ENCODE data around the gene RAMACL.

Gene RAMACL

DNA sequence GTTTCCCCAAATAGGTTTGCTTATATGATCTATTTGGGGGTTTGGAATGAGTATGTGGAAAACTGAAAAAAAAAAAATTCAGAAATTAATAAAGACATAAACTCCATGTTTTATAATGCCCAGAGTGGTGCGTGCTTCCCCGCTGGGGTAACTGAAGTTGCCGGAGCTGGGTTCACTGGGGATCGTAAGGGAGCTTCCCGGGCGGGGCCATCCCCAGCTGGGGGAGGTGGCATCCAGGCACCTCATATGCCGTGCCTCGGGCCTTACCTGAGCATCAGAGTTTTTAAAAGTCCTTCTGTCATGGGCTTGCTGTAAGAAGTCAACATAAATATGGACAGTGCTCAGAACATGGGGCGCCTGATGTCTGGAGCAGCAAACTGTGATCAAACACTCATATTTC lies 17.9 kb upstream of the RAMACL start:
- Histone ChIP-seq H3K27me3 (no peaks in the 10 kb centered on the region), H3K27ac (no peak overlapping the region), H3K4me3 (no peak overlapping the region), H4K20me1 (peaks cover 0 to 49% (median 0%) of the 10 kb centered on the region in 11 experiments; a peak in 3 of 22 replicates), H3K9me3 (replicated peaks in 1 of 11) (peaks cover 0 to 19% (median 8%) of the 10 kb centered on the region in 11 experiments; a peak in 10 of 22 replicates), H3K9ac (no peak overlapping the region), H3K36me3 (peaks cover 0 to 16% (median 0%) of the 10 kb centered on the region in 11 experiments; a peak in 1 of 22 replicates), H3K4me1 (0 out of 20 replicates have a peak, but pooled peaks cover 0 to 2% (median 0%) of the 10 kb centered on the region in 10 experiments), H3K4me2 (no peak overlapping the region)
- TF ChIP-seq Cebpa-rat (IDR thresholded peaks at IDR 0.05), result no peak

DNA sequence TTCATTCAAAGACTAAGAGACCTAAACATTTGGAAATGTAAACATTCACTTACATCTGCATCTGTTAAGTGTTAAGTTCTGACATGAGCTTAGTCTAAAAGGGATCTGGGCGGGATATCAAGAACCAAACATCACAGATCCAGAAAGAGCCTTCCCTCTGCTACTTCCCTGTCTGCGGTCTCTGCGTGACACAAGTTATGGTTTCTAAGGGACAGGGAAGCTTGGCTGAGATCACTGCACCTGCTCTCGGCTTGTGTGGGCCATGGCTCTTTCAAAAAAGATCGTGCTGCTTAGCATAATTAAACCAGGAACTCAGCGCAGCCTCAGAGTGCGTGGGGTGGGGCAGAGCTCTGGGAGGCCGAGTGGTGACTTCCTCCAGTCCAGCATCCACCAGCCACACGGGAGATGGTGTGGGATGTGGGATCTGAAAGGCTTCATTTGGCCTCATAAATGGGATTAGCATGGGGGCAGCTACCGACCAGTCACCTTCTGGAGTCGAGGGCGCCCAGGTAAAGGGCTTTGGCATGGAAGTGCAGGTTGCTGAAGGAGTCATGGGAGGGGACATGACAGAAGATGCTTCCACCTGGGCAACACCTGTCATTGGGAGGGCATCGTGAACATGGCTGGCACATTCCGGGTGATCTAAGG lies 16.7 kb upstream of the RAMACL start:
- Histone ChIP-seq H3K27me3 (no peaks in the 10 kb centered on the region), H3K4me2 (no peak overlapping the region), H3K9ac (no peak overlapping the region), H3K9me3 (replicated peaks in 1 of 11) (peaks cover 0 to 19% (median 8%) of the 10 kb centered on the region in 11 experiments; a peak in 10 of 22 replicates), H4K20me1 (peaks cover 0 to 40% (median 0%) of the 10 kb centered on the region in 11 experiments; a peak in 3 of 22 replicates), H3K27ac (no peak overlapping the region), H3K4me1 (0 out of 20 replicates have a peak, but pooled peaks cover 0 to 5% (median 0%) of the 10 kb centered on the region in 10 experiments), H3K36me3 (peaks cover 0 to 16% (median 0%) of the 10 kb centered on the region in 11 experiments; a peak in 1 of 22 replicates), H3K4me3 (no peak overlapping the region)
- TF ChIP-seq Cebpa-rat (IDR thresholded peaks at IDR 0.05), result no peak

DNA sequence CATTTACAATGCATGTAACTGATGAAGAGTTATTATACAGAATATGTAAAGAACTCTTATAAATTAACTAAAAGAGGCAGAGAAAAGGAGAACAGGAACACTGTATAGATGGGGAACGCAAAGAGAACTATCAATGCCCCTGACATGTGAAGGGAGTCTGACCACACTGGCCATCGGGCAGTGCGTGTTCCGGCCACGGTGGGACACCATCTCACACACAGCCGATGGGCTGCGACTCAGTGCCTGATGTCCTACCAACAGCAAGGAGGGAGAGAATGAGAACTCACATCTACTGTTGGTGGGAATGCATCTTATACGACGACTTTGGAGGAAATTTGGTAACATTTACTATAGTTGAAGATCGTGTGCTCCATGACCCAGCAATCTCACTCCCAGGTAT lies 15.5 kb upstream of the RAMACL start:
- no peak overlapping the region for H3K27ac ChIP-seq
- H4K20me1 ChIP-seq, result peaks cover 0 to 35% (median 0%) of the 10 kb centered on the region in 11 experiments; a peak in 2 of 22 replicates
- no peaks in the 10 kb centered on the region for H3K27me3 ChIP-seq
- peaks cover 0 to 19% (median 8%) of the 10 kb centered on the region in 11 experiments; a peak in 10 of 22 replicates for H3K9me3 ChIP-seq (replicated peaks in 1 of 11)
- peaks cover 0 to 16% (median 0%) of the 10 kb centered on the region in 11 experiments; a peak in 1 of 22 replicates for H3K36me3 ChIP-seq
- no peak overlapping the region for H3K4me2 ChIP-seq
- no peak for TF ChIP-seq Cebpa-rat (IDR thresholded peaks at IDR 0.05)
- no peak overlapping the region for H3K4me3 ChIP-seq
- H3K4me1 ChIP-seq, result peaks cover 0 to 5% (median 0%) of the 10 kb centered on the region in 10 experiments; a peak in 4 of 20 replicates
- H3K9ac ChIP-seq, result no peak overlapping the region

DNA sequence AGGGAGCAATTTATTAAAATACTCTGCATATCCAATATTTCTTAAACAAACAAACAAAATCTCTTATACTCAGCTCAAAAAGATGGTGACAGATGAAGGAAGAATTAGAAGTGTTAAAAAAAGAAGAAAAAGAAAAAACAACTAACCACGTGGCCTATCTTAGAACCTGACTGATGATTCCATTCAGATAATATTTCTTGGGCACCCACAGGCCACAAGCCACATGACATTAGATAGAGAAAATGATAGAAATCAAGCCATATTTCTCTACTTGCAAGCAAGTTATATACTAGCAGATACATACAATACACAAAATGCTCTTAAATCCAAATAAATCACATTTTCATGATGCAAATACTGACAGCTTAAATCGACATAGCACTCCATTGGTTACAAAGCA lies 14.5 kb upstream of the RAMACL start:
- H3K36me3 ChIP-seq, result peaks cover 0 to 20% (median 0%) of the 10 kb centered on the region in 11 experiments; a peak in 2 of 22 replicates
- H3K9ac ChIP-seq, result no peak overlapping the region
- TF ChIP-seq Cebpa-rat (IDR thresholded peaks at IDR 0.05), result no peak
- peaks cover 0 to 19% (median 8%) of the 10 kb centered on the region in 11 experiments; a peak in 10 of 22 replicates for H3K9me3 ChIP-seq (replicated peaks in 1 of 11)
- peaks cover 0 to 31% (median 0%) of the 10 kb centered on the region in 11 experiments; a peak in 2 of 22 replicates for H4K20me1 ChIP-seq
- H3K27me3 ChIP-seq, result no peaks in the 10 kb centered on the region
- no peak overlapping the region for H3K4me3 ChIP-seq
- peaks cover 0 to 6% (median 0%) of the 10 kb centered on the region in 10 experiments; a peak in 4 of 20 replicates for H3K4me1 ChIP-seq
- no peak overlapping the region for H3K4me2 ChIP-seq
- no peak overlapping the region for H3K27ac ChIP-seq

DNA sequence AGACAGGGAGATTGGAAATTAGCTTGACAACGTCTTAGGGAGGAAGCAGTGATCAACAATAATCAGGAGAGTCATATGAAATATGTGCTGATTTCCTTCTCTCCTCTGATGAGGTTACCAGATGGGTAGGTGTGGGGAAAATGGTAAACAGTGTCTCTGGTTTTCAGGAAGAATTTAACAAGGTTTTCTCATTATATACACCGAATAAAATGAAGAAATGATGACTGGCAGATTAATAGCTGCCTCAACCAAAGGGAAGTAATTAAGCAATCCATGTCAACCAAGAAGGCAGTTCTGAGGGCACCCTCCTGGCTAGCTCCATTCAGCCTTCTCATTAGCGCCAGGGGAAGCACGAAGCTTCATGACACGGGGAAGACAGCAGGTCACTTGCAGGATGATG lies 12.7 kb upstream of the RAMACL start:
- Histone ChIP-seq H3K4me2 (peak overlapping the region in 1 of 11 experiments; percentile 2; a peak in 1 of 22 replicates), H3K27me3 (no peaks in the 10 kb centered on the region), H3K9ac (no peak overlapping the region), H4K20me1 (peaks cover 0 to 30% (median 0%) of the 10 kb centered on the region in 11 experiments; a peak in 2 of 22 replicates), H3K4me3 (no peak overlapping the region), H3K4me1 (peaks cover 0 to 6% (median 0%) of the 10 kb centered on the region in 10 experiments; a peak in 4 of 20 replicates), H3K9me3 (replicated peaks in 1 of 11) (peaks cover 0 to 19% (median 8%) of the 10 kb centered on the region in 11 experiments; a peak in 10 of 22 replicates), H3K36me3 (peaks cover 0 to 20% (median 0%) of the 10 kb centered on the region in 11 experiments; a peak in 2 of 22 replicates), H3K27ac (no peak overlapping the region)
- no peak for TF ChIP-seq Cebpa-rat (IDR thresholded peaks at IDR 0.05)

DNA sequence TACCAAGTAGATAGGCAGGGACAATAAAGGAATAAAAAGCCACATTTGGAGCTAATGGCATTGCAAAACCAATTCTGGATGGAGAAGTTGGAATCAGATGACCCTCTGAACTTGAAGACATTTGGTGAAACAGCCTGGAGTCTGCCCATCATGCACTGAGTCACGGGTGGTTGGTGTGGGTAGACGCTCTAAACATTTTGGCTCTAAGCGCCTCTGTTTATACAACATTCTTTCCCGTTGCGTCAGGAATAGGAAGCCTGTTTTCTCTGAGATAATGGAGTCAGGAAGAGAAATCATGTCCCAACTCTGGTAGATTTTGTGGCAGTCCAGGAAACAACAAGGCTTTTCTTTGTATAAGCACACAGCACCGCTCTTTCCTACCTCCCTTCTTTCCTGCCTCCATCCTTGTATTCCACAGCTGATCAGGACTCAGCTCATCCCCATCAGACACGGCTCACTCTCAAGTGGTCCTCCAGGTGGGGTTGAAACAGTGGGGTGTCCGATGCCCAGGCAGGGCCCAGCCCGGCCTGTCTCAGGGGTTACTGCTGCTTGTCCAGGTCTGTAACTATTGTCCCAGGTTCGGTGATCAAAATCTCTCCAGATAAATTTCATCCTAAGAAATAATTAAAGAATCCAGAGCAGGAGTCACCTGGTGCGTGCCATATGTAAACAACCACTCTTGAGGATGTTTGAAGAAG lies 12.1 kb upstream of the RAMACL start:
- Histone ChIP-seq H3K4me2 (no peak overlapping the region), H3K4me1 (peaks cover 0 to 6% (median 0%) of the 10 kb centered on the region in 10 experiments; a peak in 4 of 20 replicates), H3K9ac (no peak overlapping the region)

DNA sequence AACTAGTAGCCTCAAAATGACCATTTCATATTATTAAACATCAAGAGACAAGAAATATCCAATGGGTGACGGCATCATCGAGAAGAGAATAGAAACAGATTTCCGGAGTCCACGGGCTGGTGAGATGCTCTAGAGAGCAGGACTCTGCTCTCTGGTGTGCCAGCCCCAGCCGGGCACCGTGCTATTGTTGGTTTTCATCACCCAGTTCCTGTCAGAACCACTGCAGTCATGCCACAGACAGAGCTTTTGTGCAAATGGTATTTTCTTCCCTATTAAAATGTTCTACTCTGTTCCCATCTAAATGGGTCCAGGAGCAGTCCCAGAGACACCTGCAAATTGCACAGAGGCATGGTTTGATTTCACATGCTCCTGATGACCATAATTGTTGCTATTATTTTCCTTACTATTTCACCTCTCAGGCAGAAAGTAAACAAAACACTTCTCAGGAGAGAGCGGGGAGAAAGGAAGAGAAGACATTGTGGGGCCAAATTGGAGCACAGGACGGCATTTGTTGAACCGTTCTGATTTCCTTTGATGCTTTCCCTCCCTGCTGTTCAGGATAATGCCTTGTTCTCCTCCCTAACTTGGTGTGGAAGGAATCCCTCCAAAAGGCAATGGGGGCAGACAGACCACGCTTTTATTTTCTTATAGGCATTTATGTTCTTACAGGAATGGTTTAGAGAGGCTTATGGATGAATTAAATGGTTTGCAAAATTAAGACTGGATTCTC lies 11.4 kb upstream of the RAMACL start:
- H3K27ac ChIP-seq, result no peak overlapping the region
- H3K9ac ChIP-seq, result no peak overlapping the region
- peaks cover 0 to 13% (median 7%) of the 10 kb centered on the region in 11 experiments; a peak in 9 of 22 replicates for H3K9me3 ChIP-seq (replicated peaks in 1 of 11)
- H4K20me1 ChIP-seq, result peaks cover 0 to 30% (median 0%) of the 10 kb centered on the region in 11 experiments; a peak in 2 of 22 replicates
- peaks cover 0 to 12% (median 0%) of the 10 kb centered on the region in 11 experiments; a peak in 1 of 22 replicates for H3K36me3 ChIP-seq
- no peak overlapping the region for H3K4me2 ChIP-seq
- no peak overlapping the region for H3K4me3 ChIP-seq
- peaks cover 0 to 6% (median 0%) of the 10 kb centered on the region in 10 experiments; a peak in 4 of 20 replicates for H3K4me1 ChIP-seq
- no peaks in the 10 kb centered on the region for H3K27me3 ChIP-seq
- TF ChIP-seq Cebpa-rat (IDR thresholded peaks at IDR 0.05), result no peak

More for the DNA sequence above, 12.1 kb upstream of the RAMACL start:
- Histone ChIP-seq H3K4me3 (no peak overlapping the region), H3K27ac (no peak overlapping the region), H3K36me3 (peaks cover 0 to 19% (median 0%) of the 10 kb centered on the region in 11 experiments; a peak in 2 of 22 replicates), H3K27me3 (no peaks in the 10 kb centered on the region), H3K9me3 (replicated peaks in 1 of 11) (peaks cover 0 to 18% (median 8%) of the 10 kb centered on the region in 11 experiments; a peak in 10 of 22 replicates), H4K20me1 (peaks cover 0 to 26% (median 0%) of the 10 kb centered on the region in 11 experiments; a peak in 2 of 22 replicates)
- no peak for TF ChIP-seq Cebpa-rat (IDR thresholded peaks at IDR 0.05)
